ENCODE data around the gene LSM14A. TPM values are rescaled to one million over a fixed set of nuclear protein-coding genes. Genes with fewer than 3 reads are reported as not detected.

The LSM14A gene
- total RNA-seq, 4 donors from 2014 or later = 88.2 to 152 (median 127) TPM

GRCh38 chr19:34184880-34185491 is 12.7 kb downstream of the LSM14A start:
- no peak overlapping the region for H3K4me3 ChIP-seq
- H3K36me3 ChIP-seq = peaks cover 0 to 5% (median 0%) of the 10 kb centered on the region in 3 donors
- no peak overlapping the region for H3K27ac ChIP-seq
- peaks cover 0 to 33% (median 7%) of the 10 kb centered on the region in 4 donors for H3K4me1 ChIP-seq
- H3K27me3 ChIP-seq = no peaks in the 10 kb centered on the region
- no peak for DNase-seq
- no peaks in the 10 kb centered on the region for H3K9me3 ChIP-seq
- TF ChIP-seq CTCF (IDR thresholded peaks at IDR 0.05) = no peak
- TF ChIP-seq POLR2A (IDR thresholded peaks at IDR 0.05) = no peak

GRCh38 chr19:34186205-34186604 is 13.9 kb downstream of the LSM14A start:
- Histone ChIP-seq H3K27ac (no peak overlapping the region), H3K27me3 (no peaks in the 10 kb centered on the region), H3K4me3 (no peak overlapping the region), H3K4me1 (peaks cover 0 to 21% (median 5%) of the 10 kb centered on the region in 4 donors), H3K9me3 (no peaks in the 10 kb centered on the region), H3K36me3 (no peaks in the 10 kb centered on the region)
- no peak for DNase-seq
- TF ChIP-seq POLR2A (IDR thresholded peaks at IDR 0.05) (no peak), CTCF (IDR thresholded peaks at IDR 0.05) (no peak)

GRCh38 chr19:34187011-34187410 is 14.7 kb downstream of the LSM14A start:
- Histone ChIP-seq H3K27me3 (no peaks in the 10 kb centered on the region), H3K27ac (no peak overlapping the region), H3K4me3 (no peak overlapping the region), H3K9me3 (no peaks in the 10 kb centered on the region), H3K4me1 (peaks cover 0 to 13% (median 5%) of the 10 kb centered on the region in 4 donors), H3K36me3 (no peaks in the 10 kb centered on the region)
- TF ChIP-seq CTCF (IDR thresholded peaks at IDR 0.05) (no peak), POLR2A (IDR thresholded peaks at IDR 0.05) (no peak)
- no peak for DNase-seq

GRCh38 chr19:34188408-34188807 is 16.1 kb downstream of the LSM14A start:
- Histone ChIP-seq H3K27me3 (no peaks in the 10 kb centered on the region), H3K9me3 (no peaks in the 10 kb centered on the region), H3K4me3 (no peak overlapping the region), H3K27ac (no peak overlapping the region), H3K36me3 (peaks cover 0 to 8% (median 0%) of the 10 kb centered on the region in 3 donors), H3K4me1 (peaks cover 0 to 13% (median 5%) of the 10 kb centered on the region in 4 donors)
- no peak for TF ChIP-seq CTCF (IDR thresholded peaks at IDR 0.05)
- TF ChIP-seq POLR2A (IDR thresholded peaks at IDR 0.05) = no peak
- DNase-seq = no peak

GRCh38 chr19:34189199-34189916 is 17.1 kb downstream of the LSM14A start:
- Histone ChIP-seq H3K4me3 (no peak overlapping the region), H3K4me1 (peaks cover 0 to 13% (median 5%) of the 10 kb centered on the region in 4 donors), H3K36me3 (peaks cover 0 to 18% (median 0%) of the 10 kb centered on the region in 3 donors), H3K27me3 (no peaks in the 10 kb centered on the region), H3K9me3 (no peaks in the 10 kb centered on the region), H3K27ac (no peak overlapping the region)
- TF ChIP-seq POLR2A (IDR thresholded peaks at IDR 0.05) = no peak
- TF ChIP-seq CTCF (IDR thresholded peaks at IDR 0.05) = no peak
- DNase-seq = no peak

Data from Peyer's patch (tissue), 4 donors.